ENCODE data around the gene CNNM2. TPM values are rescaled to one million over a fixed set of nuclear protein-coding genes. Genes with fewer than 3 reads are reported as not detected.

Gene CNNM2
- total RNA-seq, 1 donor from 2014 or later, result 1.2 TPM

DNA sequence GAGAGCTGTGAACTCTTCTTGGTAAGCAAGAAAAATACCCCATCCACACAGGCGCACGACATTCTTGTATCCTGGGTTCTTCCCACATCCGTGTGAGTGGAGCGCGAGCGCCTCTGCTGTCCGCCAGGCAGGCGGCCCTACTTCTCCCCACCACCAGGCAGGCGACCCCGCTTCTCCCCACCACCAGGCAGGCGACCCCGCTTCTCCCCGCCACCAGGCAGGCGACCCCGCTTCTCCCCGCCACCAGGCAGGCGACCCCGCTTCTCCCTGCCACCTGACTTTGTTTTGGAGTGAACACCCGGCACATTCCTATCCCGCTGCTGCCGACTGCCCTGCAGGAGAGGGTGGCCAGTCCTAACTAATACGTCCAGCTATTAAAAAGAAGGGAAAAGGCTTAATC is 154.2 kb downstream of the CNNM2 start:
- DNase-seq (ENCODE audit: low read depth in 2 of 2), result no peak

DNA sequence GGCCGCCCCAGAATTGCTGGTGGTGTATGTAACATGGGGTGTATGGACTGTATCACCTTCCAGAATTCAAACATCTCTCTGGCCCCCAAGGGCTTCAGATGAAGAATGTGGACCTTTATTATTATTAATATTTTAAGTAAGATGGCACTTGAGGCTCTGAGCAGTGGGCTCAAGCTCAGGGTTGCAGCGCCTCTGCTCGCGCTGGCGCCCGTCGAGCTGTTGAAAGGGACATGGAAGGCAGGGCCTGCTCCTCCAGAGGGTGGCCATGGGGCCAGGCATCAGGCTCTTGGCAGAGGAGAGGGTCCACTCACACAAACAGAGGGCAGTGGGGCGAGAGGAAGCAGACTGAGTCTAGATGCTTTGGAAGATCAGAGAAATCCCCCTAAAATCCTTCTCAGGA is 154.8 kb downstream of the CNNM2 start:
- no peak for DNase-seq (ENCODE audit: low read depth in 2 of 2)

DNA sequence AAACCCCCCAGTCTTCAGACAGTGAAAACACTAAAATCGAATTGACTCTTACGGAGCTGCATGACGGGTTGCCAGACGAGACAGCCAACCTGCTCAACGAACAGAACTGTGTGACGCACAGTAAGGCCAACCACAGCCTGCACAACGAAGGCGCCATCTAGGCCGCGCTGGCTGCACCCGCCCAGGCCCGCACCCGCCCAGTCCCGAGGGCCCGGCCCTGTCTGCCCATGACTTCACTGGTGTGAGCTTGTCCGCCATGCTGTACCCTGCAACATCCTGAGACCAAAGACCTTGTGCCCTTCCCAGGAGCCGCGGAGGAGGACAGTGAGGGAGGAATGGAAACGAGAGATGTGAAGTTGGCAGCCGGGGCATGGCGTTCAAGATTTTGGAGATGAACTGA is 158.9 kb downstream of the CNNM2 start:
- DNase-seq (ENCODE audit: low read depth in 2 of 2), result no peak

DNA sequence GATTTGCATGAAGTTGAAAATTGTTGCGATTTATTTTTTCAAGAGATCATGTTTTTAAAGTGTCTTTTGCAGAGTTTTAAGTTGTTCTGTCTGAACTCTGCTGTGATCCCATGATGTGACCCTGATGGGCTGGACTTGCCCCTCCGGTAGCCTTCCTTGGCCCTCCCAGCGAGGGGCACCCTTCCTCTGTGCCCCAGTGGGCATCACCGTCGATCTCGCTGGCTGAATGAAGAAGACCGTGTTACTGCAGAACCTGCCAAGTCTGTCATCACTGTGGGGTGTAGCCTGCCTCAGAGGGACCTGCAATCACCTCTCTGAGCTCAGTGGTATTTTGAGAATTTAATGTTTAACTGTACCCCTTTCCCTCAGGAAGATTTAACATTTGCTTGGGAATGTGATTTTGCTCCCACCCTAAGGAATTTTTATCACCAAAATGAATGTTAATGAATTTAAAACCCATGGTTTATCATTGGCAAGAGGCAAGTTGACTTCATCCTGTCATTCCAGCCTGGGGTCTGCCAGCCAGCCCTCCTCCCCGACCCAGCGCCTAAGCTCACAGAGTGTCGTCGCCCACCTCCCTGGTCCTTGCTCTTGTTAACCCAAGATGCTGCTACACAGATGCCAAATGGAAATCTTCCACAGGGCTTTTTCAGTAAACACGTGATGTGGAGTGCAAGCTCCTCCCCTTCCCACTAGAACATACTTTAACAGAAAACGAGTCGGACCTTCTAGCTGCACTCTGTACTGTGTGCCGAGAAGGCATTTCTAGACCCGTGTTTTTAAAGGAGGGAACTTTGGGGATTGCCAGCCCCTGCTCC is 159.6 kb downstream of the CNNM2 start:
- no peak for DNase-seq (ENCODE audit: low read depth in 2 of 2)

DNA sequence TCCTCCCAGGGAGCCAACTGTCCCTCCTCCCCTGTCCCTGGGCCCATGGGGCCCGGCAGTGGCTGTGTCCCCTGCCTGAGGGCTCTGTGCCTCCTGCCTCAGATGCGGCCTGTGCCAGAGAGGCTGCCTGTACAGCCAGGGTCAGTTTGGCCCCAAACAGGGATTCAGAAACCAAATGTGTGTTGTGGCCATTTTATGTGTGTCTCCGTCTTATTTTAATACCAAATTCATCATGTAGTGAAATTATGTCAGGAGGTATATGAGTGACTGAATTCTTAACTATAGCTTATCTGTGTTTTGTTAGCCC is 160.2 kb downstream of the CNNM2 start:
- no peak for DNase-seq (ENCODE audit: low read depth in 2 of 2)

DNA sequence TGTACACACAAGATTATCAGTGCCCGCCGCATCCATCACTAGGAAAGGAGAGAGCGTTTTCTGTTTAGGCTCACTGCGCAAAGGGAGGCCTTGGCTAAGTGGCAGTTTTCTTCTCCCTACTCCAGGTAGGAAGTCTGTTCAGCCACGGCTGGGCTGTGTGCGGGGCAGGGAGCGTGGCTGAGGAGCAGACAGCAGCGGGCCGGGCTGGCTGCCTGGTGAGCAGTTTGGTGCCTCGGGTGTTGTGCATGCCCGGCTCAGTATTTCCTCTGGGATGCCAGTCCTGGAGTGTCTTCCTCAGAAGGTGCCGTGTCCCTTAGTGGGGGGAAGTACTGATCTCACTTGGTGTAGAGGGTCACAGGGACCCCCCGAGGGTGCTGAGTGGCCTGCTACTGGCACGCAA is 160.6 kb downstream of the CNNM2 start:
- DNase-seq (ENCODE audit: low read depth in 2 of 2), result no peak

DNA sequence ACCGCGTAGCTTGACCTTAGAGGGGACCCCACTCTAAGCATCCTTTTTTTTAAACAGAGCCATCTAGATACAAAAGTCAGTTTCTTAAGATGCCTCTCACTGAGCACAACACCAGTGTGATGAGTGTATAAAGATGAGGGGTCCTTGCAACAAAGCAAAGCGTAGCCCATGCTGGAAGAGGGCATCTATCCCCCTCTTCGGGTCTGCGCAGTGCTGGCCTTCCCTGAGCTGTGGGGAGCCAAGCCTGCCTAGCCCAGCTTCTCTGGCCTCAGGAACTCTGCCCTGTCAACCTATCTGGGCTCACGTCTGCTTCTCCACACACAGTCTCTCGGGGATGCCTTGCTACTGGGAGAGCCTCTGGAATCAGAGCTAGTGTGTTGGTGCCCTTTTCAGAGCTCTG is 161.0 kb downstream of the CNNM2 start:
- DNase-seq (ENCODE audit: low read depth in 2 of 2), result no peak

DNA sequence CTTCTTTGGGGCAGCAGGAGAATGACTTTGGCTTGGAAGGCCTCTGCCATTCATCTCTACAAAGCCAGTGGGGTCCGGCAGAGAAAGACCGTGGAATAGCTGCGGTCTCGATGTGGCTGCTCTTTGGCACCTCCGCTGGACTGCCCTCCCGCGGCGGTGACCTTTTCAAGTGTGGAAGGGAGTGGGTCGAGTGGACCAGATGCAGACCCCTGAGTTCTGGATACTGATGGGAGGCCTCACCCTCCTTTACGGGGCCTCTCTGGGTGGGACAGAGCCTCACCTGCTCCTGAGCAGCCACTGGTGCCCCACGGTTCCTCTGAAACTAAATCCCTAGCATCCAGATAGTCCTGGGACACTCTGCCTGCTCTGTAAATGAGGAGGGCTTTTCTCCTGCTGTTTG is 161.9 kb downstream of the CNNM2 start:
- no peak for DNase-seq (ENCODE audit: low read depth in 2 of 2)

DNA sequence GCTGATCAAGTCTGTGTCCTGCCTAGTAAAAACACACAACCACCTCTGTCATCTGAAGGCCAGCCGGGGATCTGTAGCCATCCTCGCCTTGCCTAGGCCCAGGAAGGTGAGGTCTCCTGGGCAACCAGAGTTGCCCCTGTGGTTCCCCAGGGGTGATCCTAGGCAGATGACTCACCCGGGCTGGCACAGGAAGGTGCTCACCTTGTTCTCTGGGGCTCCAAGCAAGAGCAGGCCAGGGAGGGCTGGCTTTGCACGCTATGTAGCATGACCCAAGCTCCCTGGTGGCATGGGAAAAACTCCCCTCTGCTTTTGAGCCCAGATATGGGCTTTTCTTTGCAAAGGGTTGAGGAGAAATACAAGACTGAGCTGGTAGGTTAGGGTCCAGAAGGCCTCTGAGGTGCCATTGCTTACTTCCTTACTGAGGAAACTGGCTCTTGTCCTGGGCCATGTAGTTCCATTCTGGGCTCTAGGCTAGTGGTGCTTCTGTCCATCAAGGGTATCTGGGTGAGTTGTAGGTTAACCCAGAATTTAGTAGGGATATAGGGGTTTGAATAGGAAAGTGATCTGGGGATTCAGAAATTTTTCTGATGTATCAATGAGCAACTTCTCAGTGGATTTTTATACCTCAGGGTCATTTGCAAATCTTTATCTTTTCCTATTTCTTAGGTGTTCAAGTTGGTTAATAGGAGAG is 162.9 kb downstream of the CNNM2 start:
- no peak for DNase-seq (ENCODE audit: low read depth in 2 of 2)

DNA sequence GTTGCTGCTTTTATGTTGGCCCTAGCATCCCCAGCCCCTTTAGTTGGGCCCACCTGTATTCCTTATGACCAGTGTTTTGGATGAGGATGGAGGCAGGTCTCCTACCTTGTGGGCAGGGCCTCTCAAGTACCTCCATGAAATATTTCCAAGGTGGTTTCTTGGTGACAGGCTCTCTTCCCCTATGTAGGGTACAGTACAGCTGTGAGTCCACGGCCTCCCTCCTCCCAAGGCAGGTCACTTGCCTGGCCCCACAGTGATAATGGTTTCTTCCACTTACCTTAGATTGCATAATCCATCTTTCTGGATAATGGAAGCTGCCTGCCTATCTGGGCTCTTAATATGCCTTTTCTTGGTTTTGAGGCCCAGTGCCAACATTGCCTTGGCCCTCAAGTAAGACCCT is 164.6 kb downstream of the CNNM2 start:
- no peak for DNase-seq (ENCODE audit: low read depth in 2 of 2)

DNA sequence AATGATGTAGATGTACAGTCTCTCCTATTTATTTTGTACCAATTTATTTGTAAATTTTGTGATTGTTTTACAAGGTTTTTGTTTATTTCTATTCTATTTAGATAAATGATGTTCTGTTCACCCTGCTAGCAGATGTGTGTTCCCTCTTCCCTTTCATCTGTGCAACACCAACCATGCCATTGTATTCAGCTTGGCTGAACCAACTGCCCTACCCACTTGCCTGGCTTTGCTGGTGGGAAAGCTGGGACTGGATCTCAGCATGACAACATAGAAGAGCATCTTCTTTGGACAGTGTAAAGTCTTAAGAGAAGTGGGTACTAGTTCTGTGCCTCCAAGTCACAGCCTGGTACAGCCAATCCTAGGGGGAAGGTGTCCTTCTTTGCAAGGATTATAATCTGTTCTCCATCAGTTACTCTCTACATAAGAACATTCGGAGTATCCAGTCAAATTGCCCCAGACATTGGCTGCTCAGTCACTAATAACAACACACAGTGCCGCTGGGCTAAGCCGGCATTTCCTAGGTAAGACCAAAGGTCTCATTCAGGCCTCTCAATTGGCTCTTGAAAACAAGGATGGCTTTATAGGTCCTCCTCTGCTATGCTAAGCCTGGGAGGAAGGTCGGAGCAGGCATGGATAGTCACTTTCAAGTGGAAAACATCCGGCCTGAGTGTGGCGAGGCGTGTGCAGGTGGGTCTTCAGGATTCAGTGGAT is 165.3 kb downstream of the CNNM2 start:
- no peak for DNase-seq (ENCODE audit: low read depth in 2 of 2)

DNA sequence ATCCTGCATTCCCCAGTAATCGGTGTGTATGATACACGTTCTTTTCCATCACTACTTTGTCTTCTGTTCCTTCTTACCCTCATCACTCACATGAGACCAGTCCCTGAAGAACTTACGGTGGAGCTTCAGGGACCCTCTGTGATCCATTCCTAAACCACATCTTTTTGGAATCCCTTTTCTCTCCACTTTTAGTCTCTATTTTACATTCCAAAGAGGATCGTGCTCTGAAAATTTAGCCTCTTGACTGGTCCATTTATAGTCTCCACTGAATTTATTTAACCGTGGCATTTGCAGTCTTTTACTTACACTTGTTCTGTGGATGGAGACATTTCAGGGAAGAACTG is 165.9 kb downstream of the CNNM2 start:
- DNase-seq (ENCODE audit: low read depth in 2 of 2), result no peak

DNA sequence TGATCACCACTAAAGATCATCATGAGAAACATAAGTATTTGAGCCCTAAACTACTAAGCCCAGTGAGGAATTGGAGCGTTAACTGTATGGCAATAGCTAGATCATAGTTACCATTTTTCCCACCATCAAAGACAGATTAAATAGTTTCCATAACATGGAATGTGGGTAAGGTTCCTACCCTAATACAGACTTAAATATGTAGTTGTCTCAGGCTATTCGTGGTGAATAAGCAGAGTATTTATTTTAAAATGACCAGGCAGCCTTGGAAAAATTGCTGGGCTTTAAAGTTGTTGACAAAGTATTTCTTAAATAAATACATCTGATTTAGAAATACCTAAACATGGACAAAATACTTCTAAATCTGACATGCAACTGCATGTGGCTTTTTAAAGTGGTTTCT is 168.2 kb downstream of the CNNM2 start:
- no peak for DNase-seq (ENCODE audit: low read depth in 2 of 2)

DNA sequence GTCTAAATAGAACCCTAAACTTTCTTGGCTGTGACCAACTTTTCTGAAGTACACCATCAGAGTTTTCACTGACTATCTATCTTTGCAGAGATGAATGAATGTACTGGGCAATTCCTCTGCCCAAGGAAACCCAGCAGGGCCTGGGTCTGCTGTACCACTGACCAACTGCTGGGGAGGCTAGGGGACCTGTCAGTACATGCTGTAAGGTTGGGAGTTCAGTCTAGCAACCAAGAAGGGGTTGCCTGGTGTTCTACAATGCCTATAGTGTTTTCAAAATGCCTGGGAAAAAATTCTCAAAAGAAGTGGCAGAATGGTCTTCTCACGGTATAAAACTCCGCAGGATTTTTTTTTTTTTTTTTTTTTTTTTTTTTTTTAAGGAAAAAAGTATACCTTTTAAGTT is 168.7 kb downstream of the CNNM2 start:
- DNase-seq (ENCODE audit: low read depth in 2 of 2), result no peak

DNA sequence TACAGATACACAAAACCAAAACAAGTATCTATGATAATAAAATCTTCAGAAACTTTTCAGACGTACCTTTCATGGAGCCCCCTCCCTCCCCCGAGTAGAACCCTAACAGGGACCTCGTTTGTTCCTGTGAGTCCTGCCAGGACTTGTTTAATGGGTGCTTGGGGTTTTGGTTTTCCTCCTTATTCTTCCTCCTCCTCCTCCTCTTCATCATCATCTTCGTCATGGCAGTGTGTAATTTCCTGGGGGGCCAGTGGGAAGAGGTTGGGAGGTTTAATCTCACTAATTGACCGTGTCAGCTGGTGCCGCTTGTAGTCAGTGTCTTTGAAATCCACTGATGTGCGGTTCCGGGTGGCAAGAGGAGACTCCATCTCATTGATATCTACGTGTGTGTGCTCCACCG is 171.4 kb downstream of the CNNM2 start:
- no peak for DNase-seq (ENCODE audit: low read depth in 2 of 2)

DNA sequence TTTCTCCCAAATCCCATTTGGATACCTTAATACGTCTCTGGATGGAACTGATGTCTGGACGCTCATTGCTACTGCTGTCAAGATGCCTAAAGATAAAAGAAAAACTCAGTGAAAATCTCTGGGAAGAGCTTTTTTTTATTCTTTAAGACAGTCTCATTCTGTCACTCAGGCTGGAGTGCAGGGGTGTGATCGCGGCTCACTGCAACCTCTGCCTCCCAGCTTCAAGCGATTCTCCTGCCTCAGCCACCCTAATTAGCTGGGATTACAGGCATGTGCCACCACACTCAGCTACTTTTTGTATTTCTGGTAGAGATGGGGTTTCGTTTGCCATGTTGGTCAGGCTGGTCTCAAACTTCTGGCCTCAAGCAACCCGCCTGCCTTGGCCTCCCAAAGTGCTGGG is 172.8 kb downstream of the CNNM2 start:
- no peak for DNase-seq (ENCODE audit: low read depth in 2 of 2)

DNA sequence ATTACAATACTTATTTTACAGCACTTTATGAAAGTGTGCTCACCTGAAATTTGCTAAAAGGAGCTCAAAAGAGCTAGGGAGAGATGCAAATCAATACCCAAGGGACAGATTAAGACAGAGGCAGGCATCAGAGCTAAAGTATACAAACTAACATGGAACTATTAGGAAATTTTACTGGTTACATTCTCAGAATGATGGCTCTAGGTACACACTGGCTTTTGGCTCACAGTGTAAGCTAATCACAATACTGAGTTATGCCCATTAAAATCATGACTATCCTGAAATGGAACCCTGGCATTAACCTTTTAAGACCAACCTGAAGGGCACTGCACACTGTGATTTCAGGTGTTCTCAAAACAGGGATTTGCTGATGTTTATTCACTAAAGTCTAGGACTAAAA is 176.9 kb downstream of the CNNM2 start:
- no peak for DNase-seq (ENCODE audit: low read depth in 2 of 2)

DNA sequence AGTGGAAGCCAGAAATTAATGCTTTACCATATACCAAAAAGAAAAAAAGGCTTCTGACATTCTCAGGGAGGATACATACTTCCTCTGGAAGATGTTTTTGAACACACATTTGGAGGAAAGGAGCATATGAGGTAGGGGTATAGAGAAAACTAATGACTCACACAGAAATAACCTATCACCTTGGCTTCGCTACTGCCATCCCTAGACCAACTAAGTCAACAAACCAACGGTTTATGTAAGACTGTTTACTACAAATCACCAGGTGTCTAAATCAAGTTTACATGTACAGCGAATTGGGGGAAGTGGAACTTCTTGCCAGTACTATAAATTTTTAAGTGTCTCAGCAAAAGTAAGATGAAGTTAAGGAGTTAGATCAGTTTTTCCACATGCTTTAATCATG is 178.0 kb downstream of the CNNM2 start:
- DNase-seq (ENCODE audit: low read depth in 2 of 2), result no peak

DNA sequence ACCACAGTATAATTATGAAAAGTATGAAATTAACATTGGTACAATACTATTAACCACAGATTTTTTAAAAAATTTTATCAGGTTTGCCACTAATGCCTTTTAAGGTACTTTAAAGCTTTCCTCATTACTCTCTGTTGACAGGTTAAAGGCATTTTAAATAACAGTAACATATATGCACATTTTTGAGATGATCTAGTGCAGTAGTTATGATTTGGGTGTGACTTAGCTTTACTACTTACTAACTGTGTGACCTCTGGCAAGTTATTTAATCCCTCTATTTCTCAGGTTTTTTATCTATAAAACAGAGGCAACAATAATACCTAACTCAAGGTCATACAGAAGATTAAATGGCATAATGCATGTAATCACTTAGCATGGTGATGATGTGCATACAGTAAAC is 180.1 kb downstream of the CNNM2 start:
- DNase-seq (ENCODE audit: low read depth in 2 of 2), result no peak

DNA sequence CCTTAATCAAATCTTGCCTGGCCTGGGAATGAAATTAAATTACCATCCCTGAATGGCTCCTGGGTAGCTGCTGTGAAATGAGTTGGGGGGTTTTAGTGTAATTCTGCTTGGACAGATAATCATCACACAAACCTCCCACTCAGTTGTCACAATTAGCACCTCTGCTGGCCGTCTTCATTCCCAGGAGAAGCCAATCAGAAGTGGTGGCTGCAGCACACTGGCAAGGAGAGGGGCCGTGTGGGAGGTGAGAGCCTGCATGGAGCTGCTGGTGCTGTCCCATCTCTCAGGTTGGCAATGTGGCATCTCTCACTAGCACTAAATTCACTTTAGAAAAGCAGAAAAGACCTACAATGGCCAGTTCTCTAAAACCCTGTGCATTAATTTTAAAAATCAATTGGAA is 182.5 kb downstream of the CNNM2 start:
- no peak for DNase-seq (ENCODE audit: low read depth in 2 of 2)

DNA sequence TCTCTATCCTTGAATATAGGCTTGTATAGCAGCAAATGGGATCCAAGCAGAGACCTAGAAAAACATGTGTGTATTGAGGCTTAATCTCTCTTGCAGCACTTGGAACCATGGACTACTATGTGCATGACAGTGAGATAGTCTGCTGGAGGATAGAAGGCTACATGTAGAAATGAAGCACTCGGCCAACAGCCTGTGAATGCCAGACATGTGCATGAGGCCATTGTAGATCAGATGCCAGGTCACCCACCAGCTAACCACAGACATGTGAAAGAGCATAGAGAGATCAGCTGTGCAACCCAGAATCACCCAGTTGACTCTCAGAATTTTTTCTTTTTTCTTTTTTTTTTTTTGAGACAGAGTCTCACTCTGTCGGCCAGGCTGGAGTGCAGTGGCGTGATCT is 184.1 kb downstream of the CNNM2 start:
- no peak for DNase-seq (ENCODE audit: low read depth in 2 of 2)

DNA sequence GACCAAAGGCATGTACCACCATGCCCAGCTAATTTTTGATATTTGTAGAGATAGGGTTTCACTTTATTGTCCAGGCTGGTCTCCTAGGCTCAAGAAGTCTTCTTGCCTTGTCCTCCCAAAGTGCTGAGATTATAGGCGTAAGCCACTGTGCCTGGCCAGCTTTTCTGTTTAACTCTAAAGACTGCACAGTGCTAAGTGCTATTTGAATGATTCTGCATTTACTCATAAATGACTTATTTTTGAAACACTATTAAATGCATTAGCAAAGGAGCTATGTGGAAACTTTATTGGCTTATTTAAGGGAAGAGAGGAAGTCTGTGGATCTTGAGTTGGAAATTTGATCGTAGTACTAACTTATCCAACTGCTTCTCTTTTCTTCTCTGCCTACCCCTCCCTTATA is 185.9 kb downstream of the CNNM2 start:
- no peak for DNase-seq (ENCODE audit: low read depth in 2 of 2)

DNA sequence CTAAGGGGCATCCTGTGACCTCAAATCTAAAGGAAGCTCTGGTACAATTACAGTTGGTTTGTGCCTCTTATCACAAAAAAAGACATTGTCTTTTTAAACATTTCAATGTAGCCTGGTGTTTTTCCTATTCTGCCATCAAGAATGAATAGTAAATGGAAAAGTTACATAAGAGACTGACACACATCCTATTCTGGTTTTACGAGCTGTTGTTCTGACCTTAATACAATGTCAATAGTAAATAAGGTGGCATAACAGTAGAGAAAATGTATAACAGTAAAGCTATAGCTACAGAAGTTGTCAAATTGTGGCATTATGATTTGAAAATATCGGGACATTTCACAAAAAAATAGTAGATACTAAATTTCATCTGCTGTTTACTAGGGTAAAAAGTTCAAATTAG is 186.6 kb downstream of the CNNM2 start:
- DNase-seq (ENCODE audit: low read depth in 2 of 2), result peak in 1 of 2 donors; percentile 31

Measured in dermis microvascular lymphatic vessel endothelial cell (primary cell).